Measurements from ENCODE around the gene RNF157.
"Not testable (repeated sequence)": the region's sequence is repeated elsewhere in the genome, so short reads cannot be mapped to it uniquely, and the experiment has no call there.

The RNF157 gene

DNA sequence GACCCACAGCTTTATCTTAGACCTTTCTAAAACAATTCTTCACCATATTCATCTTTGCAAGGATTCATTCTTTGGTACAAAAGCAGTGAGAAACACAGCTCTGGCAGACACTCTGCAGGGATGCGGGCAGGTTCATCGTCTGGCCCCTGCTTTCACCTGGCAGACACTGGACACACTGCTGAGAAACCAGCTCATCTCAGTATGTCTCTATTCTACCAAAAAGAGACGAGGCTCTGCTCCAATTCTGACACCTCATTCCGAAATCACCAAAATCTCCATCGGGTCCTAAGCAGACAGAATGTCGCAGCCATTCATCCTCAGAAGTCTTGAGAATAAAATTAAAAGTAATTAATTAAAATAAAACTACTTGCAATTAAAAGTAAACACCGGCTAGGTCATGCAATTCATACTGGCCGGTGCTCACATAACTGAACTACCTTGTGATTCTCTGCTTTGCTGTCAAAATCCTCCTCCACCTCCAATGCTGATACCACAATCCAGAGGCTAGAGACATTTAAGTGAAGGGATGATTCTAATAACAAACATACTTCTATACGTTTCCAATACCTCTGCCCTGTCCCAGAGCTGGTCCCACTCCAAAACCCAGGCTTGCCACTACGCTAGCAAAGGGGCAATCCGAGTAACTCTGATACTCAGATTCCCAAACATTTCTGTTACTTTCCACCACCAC is 1.3 kb downstream of the RNF157 start:
- no peak for TF ChIP-seq CTCF (IDR thresholded peaks at IDR 0.05; ENCODE audit: low read depth, low read length)
- no peak for DNase-seq (ENCODE audit: extremely low read depth, low read depth)

DNA sequence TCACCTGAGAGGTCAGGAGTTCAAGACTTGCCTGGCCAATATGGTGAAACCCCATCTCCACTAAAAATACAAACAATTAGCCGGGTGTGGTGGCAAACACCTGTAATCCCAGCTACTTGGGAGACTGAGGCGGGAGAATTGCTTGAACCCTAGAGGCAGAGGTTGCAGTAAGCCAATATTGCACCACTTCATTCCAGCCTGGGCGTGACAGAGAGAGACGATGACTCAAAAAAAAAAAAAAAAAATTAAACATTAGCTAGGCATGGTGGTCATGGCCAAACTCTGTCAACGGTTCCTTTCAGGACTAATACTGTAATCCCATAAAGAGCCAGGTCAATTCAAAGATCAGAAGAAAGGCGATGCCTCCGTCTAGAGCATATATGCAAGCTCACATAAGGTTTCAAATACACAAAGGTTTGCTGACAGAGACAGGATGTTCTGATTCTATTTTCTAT is 2.4 kb downstream of the RNF157 start:
- no peak for TF ChIP-seq CTCF (IDR thresholded peaks at IDR 0.05; ENCODE audit: low read depth, low read length)
- DNase-seq (ENCODE audit: extremely low read depth, low read depth), result no peak

- DNase-seq (ENCODE audit: extremely low read depth, low read depth), result no peak
- TF ChIP-seq CTCF (IDR thresholded peaks at IDR 0.05; ENCODE audit: low read depth, low read length), result no peak
Measured at GRCh38 chr17:76236603-76237002, 3.7 kb downstream of the RNF157 start.

DNA sequence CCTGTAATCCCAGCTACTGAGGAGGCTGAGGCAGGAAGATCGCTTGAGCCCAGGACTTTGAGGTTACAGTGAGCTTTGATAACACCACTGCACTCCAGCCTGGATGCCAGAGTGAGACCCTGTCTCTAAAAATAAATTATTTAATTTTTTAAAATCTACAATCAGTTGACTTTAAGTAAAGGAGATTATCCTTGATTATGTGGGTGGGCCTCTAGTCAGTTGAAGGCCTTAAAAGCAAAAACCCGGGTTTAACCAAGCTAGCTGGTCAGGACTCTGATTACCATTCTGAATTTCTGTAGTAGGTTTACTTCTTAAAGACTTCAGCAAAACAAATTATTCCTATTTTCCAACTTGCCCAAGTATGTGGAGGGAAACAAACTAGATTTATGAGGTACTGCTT is 4.4 kb downstream of the RNF157 start:
- no peak for DNase-seq (ENCODE audit: extremely low read depth, low read depth)
- no peak for TF ChIP-seq CTCF (IDR thresholded peaks at IDR 0.05; ENCODE audit: low read depth, low read length)

GRCh38 chr17:76234354-76234679 is 6.0 kb downstream of the RNF157 start:
- DNase-seq (ENCODE audit: extremely low read depth, low read depth), result no peak
- TF ChIP-seq CTCF (IDR thresholded peaks at IDR 0.05; ENCODE audit: low read depth, low read length), result no peak

GRCh38 chr17:76233588-76234353 is 6.5 kb downstream of the RNF157 start:
- no peak for DNase-seq (ENCODE audit: extremely low read depth, low read depth)
- no peak for TF ChIP-seq CTCF (IDR thresholded peaks at IDR 0.05; ENCODE audit: low read depth, low read length)

GRCh38 chr17:76232342-76232741 is 8.0 kb downstream of the RNF157 start:
- DNase-seq (ENCODE audit: extremely low read depth, low read depth), result peak; percentile 81
- no peak for TF ChIP-seq CTCF (IDR thresholded peaks at IDR 0.05; ENCODE audit: low read depth, low read length)

GRCh38 chr17:76226749-76227148 is 13.5 kb downstream of the RNF157 start:
- not testable (repeated sequence) for DNase-seq (ENCODE audit: extremely low read depth, low read depth)

DNA sequence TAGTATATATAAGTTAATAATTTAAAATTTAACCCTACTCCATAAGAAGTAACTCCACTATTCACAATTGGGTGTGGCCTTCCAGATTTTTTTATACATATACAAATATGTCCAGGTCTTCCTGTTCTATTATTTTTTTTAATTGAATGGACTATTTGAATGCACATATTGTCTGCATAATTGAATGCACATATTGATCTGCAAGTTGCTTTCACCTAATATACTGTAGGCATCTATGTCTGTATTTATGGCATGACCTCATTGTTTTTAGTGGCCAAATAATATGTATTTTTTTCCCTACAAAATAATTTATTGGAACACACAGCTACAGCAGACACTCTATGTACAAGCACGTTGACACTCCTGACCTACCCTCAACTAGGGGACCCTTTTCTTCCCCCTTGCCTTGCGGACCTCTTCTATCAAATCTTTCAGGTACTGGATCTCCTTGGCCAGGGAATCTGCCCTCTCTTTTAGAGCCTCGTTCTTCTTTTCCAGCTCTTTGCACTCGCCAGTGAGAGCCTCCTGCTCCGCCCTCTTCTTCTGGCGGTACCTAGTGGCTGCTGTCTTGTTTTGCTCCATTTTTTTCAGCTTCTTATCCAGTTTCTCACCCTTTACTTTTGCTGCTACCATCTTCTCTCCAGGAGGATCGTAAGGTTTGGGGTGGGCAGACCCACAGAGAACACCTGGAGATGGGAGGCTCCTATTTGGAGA is 14.8 kb downstream of the RNF157 start:
- DNase-seq (ENCODE audit: extremely low read depth, low read depth), result not testable (repeated sequence)

Data from AG09319 (cell line).